GM19438 (cell line): Measurements from ENCODE around the gene ZNF132.
A peak's percentile ranks its signal among the peaks of the same experiment; 100 is the strongest.
"Not testable (repeated sequence)": the region's sequence is repeated elsewhere in the genome, so short reads cannot be mapped to it uniquely, and the experiment has no call there.

ENCODE experiments used
- ATAC-seq: cut with Tn5 transposase; IDR thresholded peaks from one replicate; pipeline ENCODE4 v1.9.1; 2021; ENCODE audit warnings: low read depth; ENCODE audit not compliant: unreplicated experiment

ZNF132 gene

DNA sequence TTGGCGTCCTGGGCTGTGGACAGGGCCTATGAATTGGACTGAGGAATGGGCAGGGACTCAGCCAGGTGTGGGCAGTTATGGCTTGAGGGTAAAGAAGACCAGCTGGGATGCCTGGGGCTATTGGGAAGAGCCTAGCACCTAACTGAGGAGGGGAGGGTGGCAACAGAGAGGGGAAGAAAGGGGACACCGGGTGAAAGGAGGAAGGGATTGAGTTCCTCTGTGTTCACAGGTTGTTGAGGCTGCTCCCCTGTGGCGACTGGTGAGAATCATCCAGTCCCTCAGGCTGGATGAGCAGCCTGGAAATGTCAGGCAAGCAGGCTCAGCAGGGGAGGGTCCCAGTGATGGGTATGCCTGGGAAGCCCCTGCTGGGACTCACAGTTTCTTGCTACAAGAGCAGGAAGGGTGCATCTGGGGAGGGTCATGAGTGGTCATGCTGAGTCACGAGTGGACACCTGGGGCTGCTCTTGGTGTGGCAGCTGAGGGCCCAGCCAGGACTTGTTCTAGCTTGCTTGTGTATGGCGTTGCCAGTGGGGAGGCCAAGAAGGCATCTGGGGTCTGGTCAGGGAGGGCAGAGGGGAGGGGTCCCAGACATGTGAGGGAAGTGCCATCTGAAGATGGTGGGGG, 28.4 kb upstream of the ZNF132 start:
- no peak for ATAC-seq

DNA sequence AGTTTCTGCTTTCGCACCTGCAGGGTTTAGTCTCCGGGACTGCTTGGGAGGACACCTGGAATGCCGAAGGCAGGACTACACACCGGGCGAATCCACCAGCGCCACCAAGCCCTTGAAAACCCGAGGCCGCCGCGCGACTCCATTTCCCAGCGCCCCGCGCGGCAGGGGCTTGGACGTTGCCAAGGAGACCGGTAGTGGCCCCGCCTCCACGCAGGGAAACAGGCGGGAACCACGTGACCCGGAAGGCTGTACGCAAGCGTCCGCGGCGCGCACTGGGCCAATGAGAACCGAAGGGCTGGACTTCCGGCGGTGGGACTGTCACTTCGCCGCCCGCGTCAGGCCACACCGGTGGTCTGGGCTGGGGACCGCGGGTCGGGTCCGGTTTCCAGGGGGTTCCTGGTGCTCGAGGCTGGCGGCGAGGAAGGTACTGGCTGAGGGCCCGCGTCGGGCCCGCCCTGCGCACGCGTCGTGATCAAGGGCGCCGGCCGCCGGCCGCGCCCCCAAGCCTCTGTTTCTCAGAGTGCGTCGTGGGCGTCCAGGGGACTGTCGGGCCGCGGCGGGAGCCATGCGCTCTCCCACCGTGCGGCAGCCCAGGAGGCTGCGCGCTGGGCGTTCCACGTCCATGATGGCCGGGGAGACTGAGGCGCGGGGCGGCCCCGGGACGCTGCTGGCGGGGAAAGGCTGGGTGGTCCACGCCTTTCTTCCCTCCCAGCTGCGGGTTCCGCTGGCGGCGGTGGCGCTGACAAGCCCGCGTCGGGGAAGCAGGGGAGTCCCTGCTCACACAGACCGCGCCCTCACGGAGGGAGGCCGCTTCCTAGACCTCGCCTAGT, 27.0 kb upstream of the ZNF132 start, which contains the start of gene ZNF324:
TSS of gene ZNF324 (plus strand) at position 321 of the 830 bp plus-strand sequence. CDS start 2,106 bp downstream, outside the sequence.
- peak; percentile 77 for ATAC-seq

DNA sequence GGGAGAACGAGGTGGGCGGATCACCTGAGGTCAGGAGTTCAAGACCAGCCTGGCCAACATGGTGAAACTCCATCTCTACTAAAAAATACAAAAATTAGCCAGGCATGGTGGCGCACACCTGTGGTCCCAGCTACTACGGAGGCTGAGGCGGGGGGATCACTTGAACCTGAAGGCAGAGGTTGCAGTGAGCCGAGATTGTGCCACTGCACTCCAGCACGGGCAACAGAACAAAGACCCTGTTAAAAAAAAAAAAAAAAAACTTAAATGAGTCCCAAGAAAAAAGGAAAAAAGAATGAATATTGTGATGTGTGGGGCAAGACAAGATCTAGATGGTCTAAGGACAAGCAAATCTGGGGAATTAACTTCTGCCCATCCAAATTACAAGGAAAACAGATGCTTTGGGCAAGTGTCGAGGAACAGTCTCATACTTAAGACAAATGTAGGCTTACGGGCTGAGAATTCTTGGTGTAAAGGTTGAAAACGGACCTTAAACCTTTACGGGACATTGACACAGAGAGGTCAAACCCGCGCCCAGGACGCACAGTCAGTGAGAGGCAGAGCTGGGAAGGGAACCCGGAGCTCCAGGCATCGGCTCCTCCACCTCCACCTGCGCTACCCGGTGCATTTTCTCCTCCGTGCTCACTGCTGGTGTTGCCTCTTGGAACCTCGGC, 26.3 kb upstream of the ZNF132 start:
- peak; percentile 28 for ATAC-seq

DNA sequence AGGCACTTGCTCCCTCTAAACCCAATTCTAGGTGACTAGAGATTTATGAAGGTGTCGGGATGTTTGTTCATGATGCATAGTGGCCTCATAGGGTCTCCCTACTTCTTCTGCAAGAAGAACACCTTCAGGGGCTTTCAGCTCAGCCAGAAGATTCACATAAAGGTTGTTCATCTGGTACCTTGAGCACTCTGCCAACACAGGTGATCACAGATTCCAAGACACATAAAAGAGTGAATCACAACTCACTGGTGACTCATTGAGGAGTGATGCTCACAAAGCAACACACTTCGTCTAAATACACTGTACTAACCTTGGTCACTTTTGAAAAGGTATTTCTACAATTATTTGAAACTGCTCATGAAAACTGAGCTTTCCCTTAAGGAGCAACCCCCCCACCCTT, 20.1 kb upstream of the ZNF132 start:
- ATAC-seq, result no peak

DNA sequence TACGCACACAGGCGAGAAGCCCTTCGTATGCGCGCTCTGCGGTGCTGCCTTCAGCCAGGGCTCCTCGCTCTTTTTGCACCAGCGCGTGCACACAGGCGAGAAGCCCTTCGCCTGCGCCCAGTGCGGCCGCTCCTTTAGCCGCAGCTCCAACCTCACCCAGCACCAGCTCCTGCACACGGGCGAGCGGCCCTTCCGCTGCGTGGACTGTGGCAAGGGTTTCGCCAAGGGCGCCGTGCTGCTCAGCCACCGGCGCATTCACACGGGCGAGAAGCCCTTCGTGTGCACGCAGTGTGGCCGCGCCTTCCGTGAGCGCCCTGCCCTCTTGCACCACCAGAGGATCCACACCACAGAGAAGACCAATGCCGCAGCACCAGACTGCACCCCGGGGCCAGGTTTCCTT, 16.2 kb upstream of the ZNF132 start:
- ATAC-seq, result no peak

DNA sequence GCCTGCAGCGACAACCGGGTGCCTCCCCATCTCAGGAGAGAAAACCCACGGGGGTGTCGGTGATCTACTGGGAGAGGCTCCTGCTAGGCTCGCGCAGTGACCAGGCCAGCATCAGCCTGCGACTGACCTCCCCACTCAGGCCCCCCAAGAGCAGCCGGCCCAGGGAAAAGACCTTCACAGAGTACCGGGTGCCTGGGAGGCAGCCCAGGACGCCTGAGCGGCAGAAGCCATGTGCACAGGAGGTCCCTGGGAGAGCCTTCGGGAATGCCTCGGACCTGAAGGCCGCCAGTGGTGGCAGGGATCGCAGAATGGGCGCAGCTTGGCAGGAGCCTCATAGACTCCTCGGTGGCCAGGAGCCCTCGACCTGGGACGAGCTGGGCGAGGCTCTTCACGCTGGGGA, 15.4 kb upstream of the ZNF132 start:
- no peak for ATAC-seq

DNA sequence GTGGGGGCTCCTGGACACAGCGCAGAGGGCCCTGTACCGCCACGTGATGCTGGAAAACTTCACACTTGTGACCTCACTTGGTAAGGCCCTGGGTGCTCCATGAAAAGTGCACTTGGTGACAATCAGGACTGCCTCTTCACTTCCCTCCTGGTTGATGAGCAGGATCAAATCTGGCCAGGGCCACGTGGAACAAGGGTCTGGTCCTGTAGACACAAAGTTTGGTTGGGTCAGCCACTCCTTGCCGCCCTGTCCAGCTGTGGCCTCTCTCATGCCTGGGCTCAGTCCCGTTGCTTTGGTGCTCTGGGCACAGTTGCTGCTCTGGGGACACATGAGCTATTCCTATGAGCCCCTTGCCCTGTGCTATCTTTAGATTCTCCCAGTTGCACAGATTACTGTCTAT, 13.8 kb upstream of the ZNF132 start:
- no peak for ATAC-seq

DNA sequence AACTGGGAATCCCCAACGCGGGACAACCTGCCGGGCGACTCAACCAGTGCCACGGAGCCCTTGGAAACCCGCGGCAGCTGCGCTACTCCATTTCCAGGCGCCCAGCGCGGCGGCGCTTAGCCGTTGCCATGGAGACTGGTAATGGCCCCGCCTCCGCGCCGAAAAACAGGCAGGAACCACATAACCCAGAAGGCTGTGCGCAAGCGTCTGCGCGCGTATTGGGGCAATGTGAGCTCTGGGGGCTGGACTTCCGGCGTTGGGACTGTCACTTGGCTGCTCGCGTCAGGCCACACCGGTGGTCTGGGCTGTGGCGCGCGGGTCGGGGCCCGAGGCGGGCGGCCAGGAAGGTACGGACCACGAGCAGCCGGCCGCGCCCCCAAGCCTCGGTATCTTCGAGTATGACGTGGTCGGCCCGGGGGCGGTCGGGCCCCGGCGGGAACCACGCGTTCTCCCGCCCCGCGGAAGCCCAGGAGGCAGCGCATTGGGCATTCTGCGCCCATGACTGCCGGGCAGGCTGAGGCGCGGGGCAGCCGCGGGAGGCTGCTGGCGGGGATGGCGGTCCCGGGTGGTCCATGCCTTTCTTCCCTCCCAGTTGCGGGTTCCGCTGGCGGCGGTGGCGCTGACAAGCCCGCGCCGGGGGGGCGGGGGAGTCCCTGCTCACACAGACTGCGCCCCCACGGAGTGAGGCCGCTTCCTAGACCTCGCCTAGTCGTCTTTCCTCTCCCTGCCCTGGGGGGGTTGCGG, 11.6 kb upstream of the ZNF132 start, which contains the start of gene ZNF324B:
TSS of gene ZNF324B (plus strand) at position 265 of the 744 bp plus-strand sequence. CDS start 2,080 bp downstream, outside the sequence.
- peak; percentile 93 for ATAC-seq

DNA sequence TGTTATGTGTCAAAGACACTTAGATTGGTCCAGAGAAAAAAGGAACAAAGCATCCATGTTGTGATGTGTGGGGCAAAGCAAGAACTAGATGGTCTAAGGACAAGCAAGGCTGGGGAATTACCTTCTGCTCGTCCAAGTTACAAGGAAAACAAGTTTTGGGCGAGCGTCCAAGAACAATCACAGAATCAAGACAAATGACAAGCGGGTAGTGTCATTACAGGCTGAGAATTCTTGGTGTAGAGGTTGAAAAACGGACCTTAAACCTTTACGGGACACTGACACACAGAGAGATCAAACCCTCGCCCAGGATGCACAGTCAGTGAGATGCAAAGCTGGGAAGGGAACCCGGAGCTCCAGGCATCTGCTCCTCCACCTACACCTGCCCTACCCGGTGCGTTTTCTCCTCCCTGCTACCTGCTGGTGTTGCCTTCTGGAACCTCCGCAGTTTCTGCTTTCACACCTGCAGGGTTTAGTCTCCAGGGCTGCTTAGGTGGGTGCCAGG, 11.0 kb upstream of the ZNF132 start:
- ATAC-seq, result peak; percentile 7

DNA sequence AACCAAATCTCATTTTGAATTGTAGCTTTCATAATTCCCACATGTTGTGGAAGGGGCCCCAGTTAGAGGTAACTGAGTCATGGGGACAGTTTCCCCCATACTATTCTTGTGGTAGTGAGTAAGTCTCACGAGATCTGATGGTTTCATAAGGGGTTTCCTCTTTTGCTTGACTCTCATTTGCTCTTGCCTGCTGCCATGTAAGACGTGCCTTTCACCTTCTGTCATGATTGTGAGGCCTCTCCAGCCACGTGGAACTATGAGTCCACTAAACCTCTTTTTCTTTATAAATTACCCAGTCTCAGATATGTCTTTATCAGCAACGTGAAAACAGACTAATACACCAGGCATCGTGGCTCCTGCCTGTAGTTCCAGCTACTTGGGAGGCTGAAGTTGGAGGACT, 10.0 kb upstream of the ZNF132 start:
- ATAC-seq, result not testable (repeated sequence)

DNA sequence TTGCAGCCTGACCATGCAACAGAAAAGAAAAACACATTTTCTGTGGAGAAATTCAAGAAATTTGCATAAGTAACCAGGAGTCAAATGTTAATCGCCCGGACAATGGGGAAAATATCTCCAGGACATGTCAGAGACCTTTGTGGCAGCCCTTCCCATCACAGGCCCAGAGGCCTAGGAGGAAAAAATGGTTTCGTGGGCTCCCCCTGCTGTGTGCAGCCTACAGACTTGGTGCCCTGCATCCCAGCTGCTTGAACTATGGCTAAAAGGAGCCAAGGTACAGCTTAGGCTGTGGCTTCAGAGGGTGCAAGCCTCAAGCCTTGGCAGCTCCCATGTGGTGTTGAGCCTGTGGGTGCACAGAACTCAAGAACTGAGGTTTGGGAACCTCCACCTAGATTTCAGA, 8.9 kb upstream of the ZNF132 start:
- ATAC-seq, result not testable (repeated sequence)

DNA sequence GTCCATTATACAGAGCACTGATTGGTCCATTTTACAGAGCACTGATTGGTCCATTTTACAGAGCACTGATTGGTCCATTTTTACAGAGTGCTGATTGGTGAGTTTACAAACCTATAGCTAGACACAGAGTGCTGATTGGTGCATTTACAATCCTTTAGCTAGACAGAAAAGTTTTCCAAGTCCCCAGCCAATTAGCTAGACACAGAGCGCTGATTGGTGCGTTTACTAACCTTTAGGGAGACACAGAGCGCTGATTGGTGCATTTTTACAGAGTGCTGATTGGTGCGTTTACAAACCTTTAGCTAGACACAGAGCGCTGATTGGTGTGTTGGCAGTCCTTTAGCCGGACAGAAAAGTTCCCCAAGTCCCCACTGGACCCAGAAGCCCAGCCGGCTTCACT, 3.0 kb upstream of the ZNF132 start:
- ATAC-seq, result not testable (repeated sequence)

DNA sequence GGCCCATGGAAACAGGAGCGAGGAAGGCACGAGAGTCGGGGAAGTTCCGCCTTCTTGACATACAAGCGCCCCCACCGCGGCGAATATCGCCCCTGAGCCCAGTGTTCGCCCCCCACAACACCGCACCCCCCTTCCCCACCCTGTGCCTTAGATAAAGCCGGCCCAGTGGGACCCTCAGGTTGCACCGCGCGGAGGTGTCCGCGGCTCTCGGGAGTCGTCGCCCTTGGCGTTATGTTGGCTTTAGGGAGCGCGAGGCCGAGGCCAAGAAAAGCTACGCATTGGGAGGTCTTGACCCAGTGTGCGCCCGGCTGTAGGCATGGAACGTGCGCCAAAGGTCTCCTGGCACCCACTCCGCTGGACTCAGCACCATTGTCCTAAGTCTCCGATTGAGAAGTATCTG, 603 bp upstream of the ZNF132 start:
- ATAC-seq, result no peak

DNA sequence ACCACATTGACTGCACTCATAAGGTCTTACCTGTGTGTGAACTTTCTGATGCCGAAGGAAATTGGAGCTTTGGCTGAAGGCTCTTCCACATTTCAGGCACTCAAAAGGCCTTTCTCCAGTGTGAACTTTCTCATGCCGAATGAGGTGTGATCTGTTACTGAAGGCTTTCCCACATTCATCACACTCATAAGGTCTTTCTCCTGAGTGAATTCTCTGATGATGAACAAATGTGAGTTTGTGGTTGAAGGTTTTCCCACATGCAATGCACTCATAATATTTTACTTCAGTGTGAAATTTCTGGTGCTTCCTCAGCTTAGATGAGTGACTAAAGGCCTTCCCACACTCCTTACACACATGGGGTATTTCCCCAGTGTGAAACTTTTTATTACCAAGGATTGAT, 5.7 kb downstream of the ZNF132 start:
- ATAC-seq, result no peak

DNA sequence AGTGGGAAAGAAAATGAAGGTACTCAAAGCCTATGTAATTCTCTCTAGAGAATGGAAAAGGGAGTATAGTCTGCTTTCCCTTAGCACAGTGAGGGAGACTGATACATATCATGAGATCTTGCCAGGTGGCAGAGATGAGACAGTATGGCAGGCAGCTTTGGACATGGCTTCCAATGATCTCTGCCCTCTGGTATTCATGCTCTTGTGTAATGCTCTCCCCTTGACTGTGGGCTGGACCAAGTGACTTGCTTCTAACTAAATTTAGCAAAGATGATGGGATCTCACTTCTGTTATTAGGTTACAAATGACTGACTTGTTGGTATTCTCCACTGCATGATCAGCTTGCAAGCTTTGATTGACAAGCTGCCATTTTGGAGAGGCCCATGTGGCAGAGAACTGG, 10.2 kb downstream of the ZNF132 start:
- ATAC-seq, result no peak

DNA sequence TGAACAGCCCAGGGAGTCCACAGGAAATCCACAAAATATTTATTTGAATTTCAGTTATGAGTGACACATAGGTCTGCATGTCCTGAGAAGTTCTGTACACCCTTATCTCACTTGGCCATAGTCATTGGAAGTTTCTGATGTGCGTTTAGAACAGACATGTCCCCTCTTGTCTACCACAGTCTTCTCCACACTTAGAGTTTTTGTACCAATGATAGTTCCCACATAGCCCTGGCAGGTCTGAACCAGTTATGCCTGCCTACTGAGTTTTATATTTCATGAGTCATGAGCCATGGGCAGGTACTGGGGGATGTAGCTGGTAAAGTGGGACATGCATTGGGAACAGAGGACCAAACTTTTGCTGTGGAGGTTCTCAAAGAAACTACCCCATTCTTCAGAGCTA, 11.3 kb downstream of the ZNF132 start:
- no peak for ATAC-seq

DNA sequence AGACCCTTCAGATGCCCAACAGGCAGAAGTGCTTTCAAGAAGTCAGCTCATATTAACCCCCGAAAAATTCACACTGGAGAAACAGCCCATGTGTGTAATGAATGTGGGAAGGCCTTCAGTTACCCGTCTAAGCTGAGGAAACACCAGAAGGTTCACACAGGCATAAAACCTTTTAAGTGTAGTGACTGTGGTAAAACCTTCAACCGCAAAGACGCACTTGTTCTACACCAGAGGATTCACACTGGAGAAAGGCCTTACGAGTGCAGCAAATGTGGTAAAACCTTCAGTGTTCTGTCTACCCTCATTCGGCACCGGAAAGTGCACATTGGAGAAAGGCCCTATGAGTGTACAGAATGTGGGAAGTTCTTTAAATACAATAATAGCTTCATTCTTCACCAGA, 22.9 kb downstream of the ZNF132 start:
- ATAC-seq, result no peak

DNA sequence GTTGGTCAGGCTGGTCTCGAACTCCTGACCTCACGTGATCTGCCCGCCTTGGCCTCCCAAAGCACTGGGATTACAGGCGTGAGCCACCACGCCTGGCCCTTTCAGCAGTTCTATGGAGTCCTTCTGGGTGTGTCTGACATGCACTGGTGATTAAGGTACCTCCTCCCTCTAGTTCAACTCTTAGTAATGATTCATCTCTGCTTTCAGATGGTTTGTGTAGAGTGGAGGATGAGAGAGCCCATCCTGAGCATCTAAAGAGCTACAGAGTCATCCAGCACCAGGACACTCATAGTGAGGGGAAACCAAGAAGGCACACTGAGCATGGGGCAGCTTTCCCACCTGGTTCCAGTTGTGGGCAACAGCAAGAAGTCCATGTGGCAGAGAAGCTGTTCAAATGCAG, 23.3 kb downstream of the ZNF132 start:
- no peak for ATAC-seq

DNA sequence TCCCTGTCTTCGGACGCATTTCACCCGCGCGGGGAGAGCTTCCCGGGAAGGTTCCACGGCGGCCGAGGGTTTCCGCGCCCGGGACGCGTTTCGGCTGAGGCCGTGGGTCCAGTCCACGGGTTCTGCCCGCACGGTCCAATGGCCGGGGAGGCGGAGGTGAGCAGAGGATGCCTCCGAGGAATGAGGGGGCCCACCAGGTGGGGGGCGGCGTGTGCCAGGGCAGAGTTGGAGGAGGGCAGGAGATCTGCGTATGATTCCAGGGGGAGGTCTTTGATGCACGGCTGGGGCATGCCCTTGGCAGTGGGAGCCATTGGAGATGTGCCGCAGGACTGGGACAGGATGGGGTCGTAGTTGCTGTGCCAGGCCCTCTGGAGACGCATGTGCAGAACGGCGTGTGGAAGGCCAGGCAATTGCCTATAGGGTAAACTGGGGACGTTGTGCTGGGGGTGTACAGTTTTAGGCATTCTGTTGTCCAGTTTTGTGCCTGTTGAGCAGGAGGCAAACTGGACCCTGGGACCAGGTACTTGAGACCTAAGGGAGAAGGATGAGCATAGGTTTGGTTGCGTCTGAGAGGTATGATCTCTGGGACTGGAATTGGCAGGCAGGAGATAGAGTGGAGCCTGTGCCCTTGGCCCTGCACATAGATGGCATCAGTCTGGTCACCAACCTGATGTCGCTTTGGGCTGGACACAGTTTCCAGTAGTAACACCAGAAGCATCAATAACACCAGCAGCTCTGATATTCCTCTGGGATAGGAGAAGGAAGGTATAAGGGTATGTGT, 30.8 kb downstream of the ZNF132 start:
- ATAC-seq, result no peak
